22Rv1 (cell line): ENCODE results near the gene VIPR1.

Experiments used
- H3K27ac ChIP-seq: fragments of 450-650 bp; 2 replicates; pipeline ENCODE4 v1.5.1; 2017
- ZFX ChIP-seq: fragments of 450-650 bp; IDR thresholded peaks from 2 replicates; pipeline ENCODE4 v1.6.1; 2017; ENCODE audit warnings: antibody characterized with exemption, borderline replicate concordance
- TF ChIP-seq, protein P1 (sequence below): fragments of 450-650 bp; IDR thresholded peaks from 2 replicates; pipeline ENCODE4 v1.5.1; 2017; ENCODE audit warnings: mild to moderate bottlenecking

Gene VIPR1, protein sequence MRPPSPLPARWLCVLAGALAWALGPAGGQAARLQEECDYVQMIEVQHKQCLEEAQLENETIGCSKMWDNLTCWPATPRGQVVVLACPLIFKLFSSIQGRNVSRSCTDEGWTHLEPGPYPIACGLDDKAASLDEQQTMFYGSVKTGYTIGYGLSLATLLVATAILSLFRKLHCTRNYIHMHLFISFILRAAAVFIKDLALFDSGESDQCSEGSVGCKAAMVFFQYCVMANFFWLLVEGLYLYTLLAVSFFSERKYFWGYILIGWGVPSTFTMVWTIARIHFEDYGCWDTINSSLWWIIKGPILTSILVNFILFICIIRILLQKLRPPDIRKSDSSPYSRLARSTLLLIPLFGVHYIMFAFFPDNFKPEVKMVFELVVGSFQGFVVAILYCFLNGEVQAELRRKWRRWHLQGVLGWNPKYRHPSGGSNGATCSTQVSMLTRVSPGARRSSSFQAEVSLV

DNA sequence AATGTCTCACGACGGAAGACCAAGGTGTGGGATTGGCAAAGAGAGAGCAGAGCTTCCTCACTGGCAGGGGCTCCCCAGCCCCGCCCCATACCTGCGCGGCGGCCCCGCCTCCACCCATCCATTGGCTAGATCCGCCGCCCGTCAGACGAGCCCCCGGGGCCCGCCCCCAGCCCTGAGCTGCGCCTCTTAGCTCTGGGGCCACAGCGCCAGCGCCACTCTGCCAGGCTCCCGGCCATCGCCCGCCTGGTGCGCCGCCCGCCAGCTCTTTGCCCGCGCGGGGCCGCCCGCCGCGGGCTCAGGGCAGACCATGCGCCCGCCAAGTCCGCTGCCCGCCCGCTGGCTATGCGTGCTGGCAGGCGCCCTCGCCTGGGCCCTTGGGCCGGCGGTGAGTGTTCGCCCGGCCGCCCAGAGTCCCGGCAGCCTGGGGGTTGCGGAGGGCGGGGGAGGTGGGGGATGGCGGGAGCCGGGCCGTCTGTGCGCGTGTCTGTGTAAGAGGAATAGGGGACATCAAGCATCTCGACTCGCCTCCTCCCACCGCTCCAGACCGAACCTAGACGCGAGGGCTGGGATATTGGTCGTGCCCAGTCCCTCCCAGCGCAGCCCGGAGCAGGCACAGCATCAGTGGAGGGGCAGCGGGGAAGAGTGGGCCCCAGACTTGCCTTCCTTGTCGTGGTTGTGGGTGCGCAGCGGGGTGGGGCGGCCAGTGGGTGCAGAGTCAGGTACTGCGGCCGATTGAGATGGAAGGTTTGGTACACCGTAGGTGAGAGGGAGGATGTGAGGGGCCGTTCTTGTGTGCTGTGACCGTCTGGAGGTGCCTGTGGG lies at the start of gene VIPR1:
Gene VIPR1 (plus strand): TSS at position 215 of the 822 bp plus-strand sequence. CDS start 93 bp downstream, at position 308.
- H3K27ac ChIP-seq, result 0 out of 2 replicates have a peak within 1 kb of the TSS, but pooled peaks have one; percentile 33
- no peak for TF ChIP-seq ZFX
- TF ChIP-seq, protein P1, sequence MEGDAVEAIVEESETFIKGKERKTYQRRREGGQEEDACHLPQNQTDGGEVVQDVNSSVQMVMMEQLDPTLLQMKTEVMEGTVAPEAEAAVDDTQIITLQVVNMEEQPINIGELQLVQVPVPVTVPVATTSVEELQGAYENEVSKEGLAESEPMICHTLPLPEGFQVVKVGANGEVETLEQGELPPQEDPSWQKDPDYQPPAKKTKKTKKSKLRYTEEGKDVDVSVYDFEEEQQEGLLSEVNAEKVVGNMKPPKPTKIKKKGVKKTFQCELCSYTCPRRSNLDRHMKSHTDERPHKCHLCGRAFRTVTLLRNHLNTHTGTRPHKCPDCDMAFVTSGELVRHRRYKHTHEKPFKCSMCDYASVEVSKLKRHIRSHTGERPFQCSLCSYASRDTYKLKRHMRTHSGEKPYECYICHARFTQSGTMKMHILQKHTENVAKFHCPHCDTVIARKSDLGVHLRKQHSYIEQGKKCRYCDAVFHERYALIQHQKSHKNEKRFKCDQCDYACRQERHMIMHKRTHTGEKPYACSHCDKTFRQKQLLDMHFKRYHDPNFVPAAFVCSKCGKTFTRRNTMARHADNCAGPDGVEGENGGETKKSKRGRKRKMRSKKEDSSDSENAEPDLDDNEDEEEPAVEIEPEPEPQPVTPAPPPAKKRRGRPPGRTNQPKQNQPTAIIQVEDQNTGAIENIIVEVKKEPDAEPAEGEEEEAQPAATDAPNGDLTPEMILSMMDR, result no peak

DNA sequence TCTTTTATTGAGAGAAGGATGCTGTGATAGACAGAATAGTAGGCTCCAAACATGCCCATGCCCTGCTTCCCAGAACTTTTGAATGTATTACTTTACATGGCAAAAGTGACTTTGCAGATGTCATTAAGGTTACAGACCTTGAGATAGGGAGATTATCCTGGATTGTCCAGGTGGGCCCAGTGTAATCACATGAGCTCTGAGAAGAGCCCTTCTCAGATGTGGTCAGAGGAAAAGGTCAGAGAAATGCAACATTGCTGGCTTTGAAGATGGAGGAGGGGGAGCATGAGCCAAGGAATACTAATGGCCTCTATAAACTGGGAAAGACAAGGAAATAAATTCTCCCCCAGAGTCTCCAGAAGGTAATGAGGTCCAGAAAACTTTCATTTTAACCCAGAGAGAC lies 46.2 kb upstream of the VIPR1 start:
- no peak for TF ChIP-seq ZFX
- TF ChIP-seq, protein P1, result no peak
- no peak overlapping the region for H3K27ac ChIP-seq

DNA sequence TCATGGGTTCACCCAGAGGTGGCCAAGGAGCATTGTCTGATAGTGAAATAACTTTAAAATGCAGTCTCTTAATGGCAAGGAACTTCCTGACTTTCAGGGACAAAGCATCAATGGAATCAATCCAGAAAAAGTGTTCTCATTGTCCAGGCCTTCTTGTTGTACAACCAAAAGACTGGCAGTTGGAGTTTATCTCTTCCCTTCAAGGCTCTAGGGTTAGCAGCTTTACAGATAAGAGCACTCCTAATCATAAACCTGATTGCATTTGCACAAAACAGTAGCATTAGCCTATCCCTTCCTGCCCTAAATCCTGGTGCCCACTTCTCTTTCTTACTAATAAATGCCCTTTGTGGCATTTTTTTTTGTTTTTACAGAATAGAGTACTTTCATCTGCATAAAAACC lies 43.3 kb upstream of the VIPR1 start:
- H3K27ac ChIP-seq, result no peak overlapping the region
- TF ChIP-seq ZFX, result no peak
- TF ChIP-seq, protein P1, result no peak

DNA sequence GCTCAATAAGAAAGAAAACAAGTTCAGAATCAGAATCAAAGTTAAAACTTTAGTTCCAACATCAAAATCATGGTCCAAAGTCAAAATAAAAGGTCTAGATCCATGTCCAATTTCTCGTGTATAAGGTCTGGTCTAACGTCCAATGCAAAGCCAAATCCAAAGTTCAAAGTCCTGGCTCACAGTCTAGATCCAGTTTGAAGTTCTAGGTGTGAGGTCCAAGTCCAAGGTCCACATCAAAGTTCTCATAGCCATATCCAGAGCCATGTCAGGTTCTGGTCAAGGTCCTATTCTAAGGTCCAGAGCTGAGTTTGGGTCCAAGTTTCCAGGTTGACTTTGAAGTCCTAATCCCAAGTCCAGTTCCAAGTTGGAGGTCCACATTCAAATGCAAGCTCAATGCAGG lies 40.7 kb upstream of the VIPR1 start:
- TF ChIP-seq, protein P1, result no peak
- TF ChIP-seq ZFX, result no peak
- no peak overlapping the region for H3K27ac ChIP-seq

DNA sequence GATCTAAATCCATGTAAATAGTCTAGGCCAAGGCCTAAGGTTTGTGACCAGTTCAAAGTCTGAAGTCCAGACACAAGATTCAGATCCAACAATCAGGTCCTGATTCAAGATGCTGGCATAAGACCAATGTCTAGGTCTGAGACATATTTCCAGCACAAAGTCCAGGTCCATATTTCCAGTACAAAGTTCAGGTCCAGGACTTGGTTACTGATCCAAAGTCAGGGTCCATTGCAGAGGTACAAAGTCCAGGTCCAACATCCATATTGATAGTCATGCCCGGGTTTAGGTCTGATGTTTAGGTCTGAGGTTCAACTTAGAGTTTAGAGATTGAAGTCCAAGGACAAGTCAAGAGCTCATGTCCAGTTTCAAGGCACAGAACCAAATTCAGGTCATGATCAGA lies 39.4 kb upstream of the VIPR1 start:
- TF ChIP-seq, protein P1, result no peak

DNA sequence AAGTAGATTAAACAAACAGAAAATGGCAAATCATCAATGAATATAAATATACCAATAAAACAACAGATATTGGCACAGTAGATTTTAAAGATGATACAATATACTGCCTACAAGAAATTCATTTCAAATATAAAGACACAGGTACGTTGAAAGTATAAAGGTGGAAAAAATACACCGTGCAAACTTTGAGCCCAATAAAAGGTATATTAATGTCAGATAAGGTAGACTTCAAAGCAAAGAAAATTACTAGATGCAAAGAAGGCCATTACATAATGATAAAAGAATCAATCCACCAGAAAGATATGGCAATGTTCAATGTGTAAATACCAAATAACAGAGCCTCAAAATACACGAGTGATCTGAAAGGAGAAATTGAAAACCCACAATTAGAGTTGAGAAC lies 34.3 kb upstream of the VIPR1 start:
- no peak for TF ChIP-seq ZFX
- TF ChIP-seq, protein P1, result no peak
- H3K27ac ChIP-seq, result no peak overlapping the region

More for the DNA sequence above, 39.4 kb upstream of the VIPR1 start:
- H3K27ac ChIP-seq, result no peak overlapping the region
